Measurements from ENCODE around the gene TTYH3.

GRCh38 chr7:2595258-2595860, 36.4 kb upstream of the TTYH3 start:
- TF ChIP-seq, protein P1, sequence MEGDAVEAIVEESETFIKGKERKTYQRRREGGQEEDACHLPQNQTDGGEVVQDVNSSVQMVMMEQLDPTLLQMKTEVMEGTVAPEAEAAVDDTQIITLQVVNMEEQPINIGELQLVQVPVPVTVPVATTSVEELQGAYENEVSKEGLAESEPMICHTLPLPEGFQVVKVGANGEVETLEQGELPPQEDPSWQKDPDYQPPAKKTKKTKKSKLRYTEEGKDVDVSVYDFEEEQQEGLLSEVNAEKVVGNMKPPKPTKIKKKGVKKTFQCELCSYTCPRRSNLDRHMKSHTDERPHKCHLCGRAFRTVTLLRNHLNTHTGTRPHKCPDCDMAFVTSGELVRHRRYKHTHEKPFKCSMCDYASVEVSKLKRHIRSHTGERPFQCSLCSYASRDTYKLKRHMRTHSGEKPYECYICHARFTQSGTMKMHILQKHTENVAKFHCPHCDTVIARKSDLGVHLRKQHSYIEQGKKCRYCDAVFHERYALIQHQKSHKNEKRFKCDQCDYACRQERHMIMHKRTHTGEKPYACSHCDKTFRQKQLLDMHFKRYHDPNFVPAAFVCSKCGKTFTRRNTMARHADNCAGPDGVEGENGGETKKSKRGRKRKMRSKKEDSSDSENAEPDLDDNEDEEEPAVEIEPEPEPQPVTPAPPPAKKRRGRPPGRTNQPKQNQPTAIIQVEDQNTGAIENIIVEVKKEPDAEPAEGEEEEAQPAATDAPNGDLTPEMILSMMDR (conservative IDR thresholded peaks at IDR 0.05 in 1 of 2, IDR thresholded peaks at IDR 0.05 in 1 of 2; ENCODE audit: low read depth in 1 of 2, low read length in 2 of 2), result no peak
- no peak for TF ChIP-seq EZH2 (IDR thresholded peaks at IDR 0.05; ENCODE audit: low read length, missing control alignments)

Measured in fibroblast of lung (primary cell).